Measurements from ENCODE around the gene MNX1. TPM values are rescaled to one million over a fixed set of nuclear protein-coding genes. Genes with fewer than 3 reads are reported as not detected.
A peak's percentile ranks its signal among the peaks of the same experiment; 100 is the strongest.

The MNX1 gene
- total and polyA plus RNA-seq, 9 of the 15 experiments (the other 6 are each of a cell fraction or from before 2014, with no cell fraction given), result 0.15 to 8.0 (median 1.4) TPM

GRCh38 chr7:157010588-157011332, at the start of gene MNX1 (continued):
- TF ChIP-seq ZNF165 (CRISPR knock-in tag; IDR thresholded peaks at IDR 0.05; ENCODE audit: borderline replicate concordance) (no peak), TCF7L2 (IDR thresholded peaks at IDR 0.05; ENCODE audit: low read depth, low read length) (no peak), ELK1 (CRISPR knock-in tag; IDR thresholded peaks at IDR 0.05) (no peak), ZNF263 (CRISPR knock-in tag; IDR thresholded peaks at IDR 0.05; ENCODE audit: borderline replicate concordance) (no peak), ZNF395 (CRISPR knock-in tag; IDR thresholded peaks at IDR 0.05) (no peak; the same call in 1 of the 2 replicates), HDAC2 (IDR thresholded peaks at IDR 0.05) (no peak), PRPF4 (IDR thresholded peaks at IDR 0.05; ENCODE audit: insufficient read depth, low read depth, low read length, poor library complexity, severe bottlenecking) (no peak), CAMTA2 (CRISPR knock-in tag; conservative IDR thresholded peaks at IDR 0.05) (no peak), ZNF133 (CRISPR knock-in tag; IDR thresholded peaks at IDR 0.05) (no peak), BMI1 (IDR thresholded peaks at IDR 0.05; ENCODE audit: low read length) (no peak), CREM (IDR thresholded peaks at IDR 0.05; ENCODE audit: low read depth) (0 out of 2 replicates have a peak, but pooled peaks have one; percentile 54), TSC22D4 (tag; IDR thresholded peaks at IDR 0.05) (no peak), ZFPM2 (CRISPR knock-in tag; IDR thresholded peaks at IDR 0.05) (no peak), ZNF740 (CRISPR knock-in tag; IDR thresholded peaks at IDR 0.05) (no peak), ZNF740 (tag; IDR thresholded peaks at IDR 0.05) (no peak), TCF15 (CRISPR knock-in tag; IDR thresholded peaks at IDR 0.05) (no peak), JUNB (CRISPR knock-in tag; conservative IDR thresholded peaks at IDR 0.05) (no peak), TFAP4 (CRISPR knock-in tag; IDR thresholded peaks at IDR 0.05; ENCODE audit: borderline replicate concordance) (peak; percentile 50), ZNF347 (CRISPR knock-in tag; IDR thresholded peaks at IDR 0.05; ENCODE audit: low read depth) (no peak), DPF2 (IDR thresholded peaks at IDR 0.05) (no peak), PPARD (CRISPR knock-in tag; IDR thresholded peaks at IDR 0.05) (no peak), E2F8 (IDR thresholded peaks at IDR 0.05; ENCODE audit: low read depth, partially characterized antibody) (no peak)
